Sigmoid colon (tissue), 7 donors: ENCODE data around the gene TEP1. TPM values are rescaled to one million over a fixed set of nuclear protein-coding genes. Genes with fewer than 3 reads are reported as not detected.
"Not testable (repeated sequence)": the region's sequence is repeated elsewhere in the genome, so short reads cannot be mapped to it uniquely, and the experiment has no call there.

ENCODE experiments used
- DNase-seq: peaks from one replicate; pipeline ENCODE4 v3.0.0-alpha.2; 2019
- H3K27ac ChIP-seq, 4 donors: fragments of 200-600 bp; sonication (generic); one replicate each; pipeline ENCODE4 v1.5.1; 2016 to 2019; ENCODE audit warnings: mild to moderate bottlenecking in 1 of 4
- H3K27me3 ChIP-seq, 3 donors: fragments of 200-600 bp; sonication (generic); one replicate each; pipeline ENCODE4 v1.5.1; 2019; ENCODE audit warnings: mild to moderate bottlenecking in 1 of 3
- H3K36me3 ChIP-seq, 4 donors: fragments of 200-600 bp; sonication (generic); one replicate each; pipeline ENCODE4 v1.5.1; 2016 to 2019
- H3K4me1 ChIP-seq, 4 donors: fragments of 200-600 bp; sonication (generic); one replicate each; pipeline ENCODE4 v1.5.1; 2017 to 2019
- H3K4me3 ChIP-seq, 4 donors: fragments of 200-600 bp; sonication (generic); one replicate each; pipeline ENCODE4 v1.5.1; 2017 to 2019; ENCODE audit warnings: mild to moderate bottlenecking in 2 of 4, moderate library complexity in 1 of 4
- H3K9me3 ChIP-seq, 4 donors: fragments of 200-600 bp in 3 of 4; sonication (generic) in 3 of 4; one replicate each; pipeline versions ENCODE4 v1.5.1 to v1.6.1; 2013 to 2019
- CTCF ChIP-seq, 4 experiments: fragments of 450-650 bp in 3 of 4; fragments of 200-600 bp in 1 of 4; IDR thresholded peaks; one replicate each; pipeline ENCODE4 v1.5.1; 2016 to 2019; ENCODE audit warnings: antibody characterized with exemption in 4 of 4, mild to moderate bottlenecking in 3 of 4, moderate library complexity in 2 of 4
- EP300 ChIP-seq, 4 donors: sonication (generic); formaldehyde crosslinking; IDR thresholded peaks; one replicate each; pipeline ENCODE4 v1.6.1; 2017; ENCODE audit warnings: antibody characterized with exemption in 4 of 4
- POLR2A ChIP-seq, 2 donors: fragments of 450-650 bp; IDR thresholded peaks; one replicate each; pipeline ENCODE4 v1.6.1; 2016; ENCODE audit warnings: antibody characterized with exemption in 2 of 2, mild to moderate bottlenecking in 2 of 2, moderate library complexity in 2 of 2
- POLR2AphosphoS5 ChIP-seq, 4 donors: sonication (generic); formaldehyde crosslinking; IDR thresholded peaks; one replicate each; pipeline ENCODE4 v1.6.1; 2017; ENCODE audit warnings: antibody characterized with exemption in 4 of 4
- WGBS, 2 donors: extraction: QIAGEN DNeasy Blood & Tissue Kit; methylation state at CpG; one replicate each; pipeline ENCODE4 v1.1.7; 2013; 5-methylcytosine and 5-hydroxymethylcytosine counted together
- intact Hi-C: fragments of 100-400 bp; cut with DNase I; formaldehyde crosslinking; loops from one replicate; pipeline ENCODE4 v1.15.1; 2023
- polyA plus RNA-seq, 3 donors: library from polyadenylated mRNA; stranded (reverse); fragments of 200-250 nt; gene quantifications; one replicate each; pipeline ENCODE4 v1.2.3, GENCODE V29; 2013
- total RNA-seq, 4 donors: library from RNA; depleted of rRNA; stranded (reverse); fragments of >200 nt; gene quantifications; one replicate each; pipeline ENCODE4 v1.1.0, GENCODE V29; 2016
- donor health status: healthy with polysubstance abuse.
- donor health status: Bipolar disorder and iron deficiency.
- donor health status: healthy.

Gene TEP1
- total and polyA plus RNA-seq, 7 donors = 12.7 to 43.7 (median 22.9) TPM

GRCh38 chr14:20377171-20377570 lies 36.1 kb downstream of the TEP1 start:
- no peak overlapping the region for H3K4me3 ChIP-seq
- H3K4me1 ChIP-seq = no peaks in the 10 kb centered on the region
- DNase-seq = no peak
- no peaks in the 10 kb centered on the region for H3K9me3 ChIP-seq
- intact Hi-C loops = no loop called here
- 97 to 100% methylated on average over 2 of the region's 2 CpGs for WGBS, 2 donors
- no peaks in the 10 kb centered on the region for H3K27me3 ChIP-seq
- peaks cover 81 to 100% (median 94%) of the 10 kb centered on the region in 4 donors for H3K36me3 ChIP-seq
- TF ChIP-seq POLR2AphosphoS5 (IDR thresholded peaks at IDR 0.05) (no peak), EP300 (IDR thresholded peaks at IDR 0.05) (no peak), CTCF (IDR thresholded peaks at IDR 0.05) (no peak), POLR2A (IDR thresholded peaks at IDR 0.05) (no peak)
- no peak overlapping the region for H3K27ac ChIP-seq

- H3K36me3 ChIP-seq = peaks cover 79 to 100% (median 93%) of the 10 kb centered on the region in 4 donors
- no peak overlapping the region for H3K27ac ChIP-seq
- DNase-seq = no peak
- no peaks in the 10 kb centered on the region for H3K27me3 ChIP-seq
- TF ChIP-seq CTCF (IDR thresholded peaks at IDR 0.05) (no peak), POLR2A (IDR thresholded peaks at IDR 0.05) (no peak), POLR2AphosphoS5 (IDR thresholded peaks at IDR 0.05) (no peak), EP300 (IDR thresholded peaks at IDR 0.05) (no peak)
- H3K4me1 ChIP-seq = no peaks in the 10 kb centered on the region
- WGBS, 2 donors = 32 to 71% methylated on average over 12 of the region's 12 CpGs
- intact Hi-C loops = no loop called here
- no peak overlapping the region for H3K4me3 ChIP-seq
- no peaks in the 10 kb centered on the region for H3K9me3 ChIP-seq
These were observed 37.2 kb downstream of the TEP1 start for GRCh38 chr14:20376071-20376588.

GRCh38 chr14:20375471-20375870 lies 37.8 kb downstream of the TEP1 start:
- 40 to 80% methylated on average over 3 of the region's 3 CpGs for WGBS, 2 donors
- Histone ChIP-seq H3K27me3 (no peaks in the 10 kb centered on the region), H3K36me3 (peaks cover 78 to 100% (median 93%) of the 10 kb centered on the region in 4 donors), H3K9me3 (no peaks in the 10 kb centered on the region), H3K4me1 (no peaks in the 10 kb centered on the region), H3K4me3 (no peak overlapping the region), H3K27ac (no peak overlapping the region)
- intact Hi-C loops = no loop called here
- DNase-seq = no peak
- TF ChIP-seq POLR2AphosphoS5 (IDR thresholded peaks at IDR 0.05) (no peak), CTCF (IDR thresholded peaks at IDR 0.05) (no peak)

GRCh38 chr14:20372796-20373195 lies 40.5 kb downstream of the TEP1 start:
- DNase-seq = no peak
- Histone ChIP-seq H3K27ac (no peak overlapping the region), H3K4me1 (no peaks in the 10 kb centered on the region), H3K9me3 (no peaks in the 10 kb centered on the region), H3K36me3 (peaks cover 87 to 100% (median 91%) of the 10 kb centered on the region in 4 donors), H3K27me3 (no peaks in the 10 kb centered on the region), H3K4me3 (no peak overlapping the region)
- TF ChIP-seq POLR2AphosphoS5 (IDR thresholded peaks at IDR 0.05) (no peak), CTCF (IDR thresholded peaks at IDR 0.05) (no peak), POLR2A (IDR thresholded peaks at IDR 0.05) (no peak), EP300 (IDR thresholded peaks at IDR 0.05) (no peak)
- WGBS, 2 donors = 83 to 95% methylated on average over 5 of the region's 5 CpGs
- intact Hi-C loops = no loop called here

GRCh38 chr14:20365928-20366327 lies 47.4 kb downstream of the TEP1 start:
- no peaks in the 10 kb centered on the region for H3K27me3 ChIP-seq
- no peaks in the 10 kb centered on the region for H3K9me3 ChIP-seq
- H3K27ac ChIP-seq = no peak overlapping the region
- no peak overlapping the region for H3K4me3 ChIP-seq
- intact Hi-C loops = no loop called here
- no peak for TF ChIP-seq CTCF (IDR thresholded peaks at IDR 0.05)
- no peak for TF ChIP-seq EP300 (IDR thresholded peaks at IDR 0.05)
- TF ChIP-seq POLR2A (IDR thresholded peaks at IDR 0.05) = no peak
- no peak for TF ChIP-seq POLR2AphosphoS5 (IDR thresholded peaks at IDR 0.05)
- no peaks in the 10 kb centered on the region for H3K4me1 ChIP-seq
- DNase-seq = no peak
- H3K36me3 ChIP-seq = peaks cover 28 to 88% (median 43%) of the 10 kb centered on the region in 4 donors

GRCh38 chr14:20358474-20358873 lies 54.8 kb downstream of the TEP1 start:
- H3K4me1 ChIP-seq, intact Hi-C loops, DNase-seq, H3K27me3 ChIP-seq, H3K27ac ChIP-seq, H3K9me3 ChIP-seq, H3K4me3 ChIP-seq: not testable (repeated sequence)
- 55 to 60% methylated on average over 3 of the region's 3 CpGs for WGBS, 2 donors
- peaks cover 22 to 76% (median 32%) of the 10 kb centered on the region in 4 donors for H3K36me3 ChIP-seq
